T-helper 2 cell treated with Interferon-gamma antibody and Interleukin-4, amounts not matched to agents 100 ng/mL and 5 ng/mL, for 36 hours (primary cell): ENCODE results near the gene NLGN3. TPM values are rescaled to one million over a fixed set of nuclear protein-coding genes. Genes with fewer than 3 reads are reported as not detected.

Source experiments
- intact Hi-C: fragments of 100-400 bp; cut with micrococcal nuclease; formaldehyde crosslinking; loops from one replicate; pipeline ENCODE4 v1.15.1; 2023
- total RNA-seq: library from RNA; stranded (reverse); gene quantifications from 2 replicates; pipeline ENCODE4 v1.2.3, GENCODE V29; 2022

The NLGN3 gene
- total RNA-seq, 1 donor from 2014 or later, result 1.3 TPM

- intact Hi-C loops, result loop anchor here (5.0 kb wide), 1 partner anchor 54 kb away; the partner anchor contains the start of gene ZMYM3
Measured at GRCh38 chrX:71198066-71198465, 53.4 kb downstream of the NLGN3 start.

- intact Hi-C loops, result loop anchor here (5.0 kb wide), 1 partner anchor 53 kb away; the partner anchor contains the start of gene ZMYM3
Measured at GRCh38 chrX:71199252-71200008, 54.8 kb downstream of the NLGN3 start.

- intact Hi-C loops, result no loop called here
Measured at GRCh38 chrX:71210816-71211215, 66.2 kb downstream of the NLGN3 start.

GRCh38 chrX:71212536-71212935 is 67.9 kb downstream of the NLGN3 start:
- intact Hi-C loops, result no loop called here

- intact Hi-C loops, result no loop called here
Measured at GRCh38 chrX:71214152-71214551, 69.5 kb downstream of the NLGN3 start.

- intact Hi-C loops, result no loop called here
Measured at GRCh38 chrX:71214604-71215337, 70.1 kb downstream of the NLGN3 start.

GRCh38 chrX:71215338-71215912 is 70.8 kb downstream of the NLGN3 start:
- intact Hi-C loops, result no loop called here

GRCh38 chrX:71216485-71216884 is 71.8 kb downstream of the NLGN3 start:
- intact Hi-C loops, result no loop called here

- intact Hi-C loops, result no loop called here
Measured at GRCh38 chrX:71217298-71217697, 72.7 kb downstream of the NLGN3 start.

Other genes with a start within 250 kb of the NLGN3 start
- gene TEX11, start 236.1 kb upstream of the NLGN3 start, total RNA-seq, result not detected in 2 replicates
- not detected in 2 replicates for gene SLC7A3, start 213.7 kb upstream of the NLGN3 start, total RNA-seq
- gene SNX12, start 76.5 kb upstream of the NLGN3 start, total RNA-seq, result 46.2 and 48.2 TPM in 2 replicates
- gene FOXO4, start 49.0 kb upstream of the NLGN3 start, total RNA-seq, result 8.4 and 10.3 TPM in 2 replicates
- 21.1 and 24.6 TPM in 2 replicates for gene CXorf65, start 38.1 kb upstream of the NLGN3 start, total RNA-seq
- 502 and 503 TPM in 2 replicates for gene IL2RG, start 33.3 kb upstream of the NLGN3 start, total RNA-seq
- gene MED12, start 26.2 kb upstream of the NLGN3 start, total RNA-seq, result 54.7 and 63.0 TPM in 2 replicates
- gene GJB1, start 78.4 kb downstream of the NLGN3 start, total RNA-seq, result 0.39 TPM in 1 of 2 replicates, not detected in the other
- gene ZMYM3, start 109.3 kb downstream of the NLGN3 start, total RNA-seq, result 20.9 and 21.8 TPM in 2 replicates
- 510 and 529 TPM in 2 replicates for gene NONO, start 138.8 kb downstream of the NLGN3 start, total RNA-seq
- gene ITGB1BP2, start 156.9 kb downstream of the NLGN3 start, total RNA-seq, result 5.6 and 7.8 TPM in 2 replicates
- gene TAF1, start 221.5 kb downstream of the NLGN3 start, total RNA-seq, result 43.3 and 45.5 TPM in 2 replicates